ENCODE measurements around the gene OR2Z1. TPM values are rescaled to one million over a fixed set of nuclear protein-coding genes. Genes with fewer than 3 reads are reported as not detected.

OR2Z1 gene
- polyA plus RNA-seq, 2 of the 4 experiments (the other 2 are of a cell fraction), result not detected

GRCh38 chr19:8702350-8702749 is 19.1 kb upstream of the OR2Z1 start:
- no peak for ATAC-seq
- Histone ChIP-seq H3K4me3 (no peak overlapping the region), H3K4me1 (no peaks in the 10 kb centered on the region), H3K9me3 (no peaks in the 10 kb centered on the region), H3K27ac (no peak overlapping the region), H3K4me2 (no peak overlapping the region)
- CTCF ChIA-PET, result interaction anchor here (0.9 to 1.4 kb wide), 2 partner anchors 8 to 121 kb away, joined by 3 to 4 read pairs; no protein-coding TSS in a partner anchor
- TF ChIP-seq RAD21 (conservative IDR thresholded peaks at IDR 0.05 in 1 of 2, IDR thresholded peaks at IDR 0.05 in 1 of 2), result no peak
- TF ChIP-seq HOXB13 (CRISPR knock-in tag; IDR thresholded peaks at IDR 0.05; ENCODE audit: low read depth), result no peak
- TF ChIP-seq BCL3 (IDR thresholded peaks at IDR 0.05), result no peak
- TF ChIP-seq JUNB (IDR thresholded peaks at IDR 0.05), result no peak
- TF ChIP-seq NR3C1 (IDR thresholded peaks at IDR 0.05), result no peak
- TF ChIP-seq ESRRA (IDR thresholded peaks at IDR 0.05; ENCODE audit: borderline replicate concordance, low read length), result no peak
- TF ChIP-seq CHD2 (IDR thresholded peaks at IDR 0.05; ENCODE audit: low read length, partially characterized antibody), result no peak
- no peak for TF ChIP-seq MYC (IDR thresholded peaks at IDR 0.05; ENCODE audit: borderline replicate concordance, low read length)
- TF ChIP-seq SREBF2 (IDR thresholded peaks at IDR 0.05), result no peak
- no peak for TF ChIP-seq KDM1A (IDR thresholded peaks at IDR 0.05; ENCODE audit: low read depth)
- TF ChIP-seq ZFP36 (IDR thresholded peaks at IDR 0.05; ENCODE audit: borderline replicate concordance, partially characterized antibody), result no peak
- no peak for TF ChIP-seq MAX (IDR thresholded peaks at IDR 0.05)
- TF ChIP-seq CBX8 (IDR thresholded peaks at IDR 0.05), result no peak
- TF ChIP-seq USF2 (IDR thresholded peaks at IDR 0.05), result no peak
- no peak for TF ChIP-seq EP300 (IDR thresholded peaks at IDR 0.05)
- TF ChIP-seq GATA3 (IDR thresholded peaks at IDR 0.05; ENCODE audit: borderline replicate concordance), result no peak
- WGBS (ENCODE audit: missing lambda C conversion rate), result 27% methylated on average over 1 of the region's 5 CpGs
- POLR2A ChIA-PET, result no interaction called here
- DNase-seq (ENCODE audit: low read depth in 1 of 2, low spot score in 1 of 2), result no peak
- no peak for FAIRE-seq

- ATAC-seq (no peak), DNase-seq (ENCODE audit: low read depth in 1 of 2, low spot score in 1 of 2) (no peak), FAIRE-seq (no peak)
- ChIA-PET CTCF (interaction anchor here (0.9 kb wide), 1 partner anchor 9 kb away, joined by 4 read pairs; no protein-coding TSS in a partner anchor), POLR2A (no interaction called here)
- no peak overlapping the region for H3K27ac ChIP-seq
- 44% methylated on average over 7 of the region's 7 CpGs for WGBS (ENCODE audit: missing lambda C conversion rate)
- no peak overlapping the region for H3K4me2 ChIP-seq
- H3K4me1 ChIP-seq, result no peaks in the 10 kb centered on the region
- H3K9me3 ChIP-seq, result no peaks in the 10 kb centered on the region
- TF ChIP-seq HMGXB4 (CRISPR knock-in tag; IDR thresholded peaks at IDR 0.05; ENCODE audit: borderline replicate concordance), result no peak
- TF ChIP-seq KDM1A (IDR thresholded peaks at IDR 0.05; ENCODE audit: low read depth), result no peak
- no peak for TF ChIP-seq CTCF (IDR thresholded peaks at IDR 0.05)
- TF ChIP-seq PHF8 (IDR thresholded peaks at IDR 0.05; ENCODE audit: borderline replicate concordance, low read depth), result no peak
- TF ChIP-seq ELK1 (IDR thresholded peaks at IDR 0.05; ENCODE audit: low read depth, low read length), result no peak
- TF ChIP-seq KDM5A (IDR thresholded peaks at IDR 0.05), result no peak
- no peak for TF ChIP-seq HOXB13 (CRISPR knock-in tag; IDR thresholded peaks at IDR 0.05; ENCODE audit: low read depth)
- no peak for TF ChIP-seq REST (IDR thresholded peaks at IDR 0.05)
- TF ChIP-seq POLR2AphosphoS2 (conservative IDR thresholded peaks at IDR 0.05; ENCODE audit: low read length), result no peak
- no peak for TF ChIP-seq NFE2L2 (conservative IDR thresholded peaks at IDR 0.05; ENCODE audit: low read length)
- TF ChIP-seq USF2 (IDR thresholded peaks at IDR 0.05), result no peak
- no peak for TF ChIP-seq ZSCAN20 (CRISPR knock-in tag; IDR thresholded peaks at IDR 0.05)
- TF ChIP-seq CBX8 (IDR thresholded peaks at IDR 0.05), result no peak
- no peak overlapping the region for H3K4me3 ChIP-seq
These were observed 18.2 kb upstream of the OR2Z1 start for GRCh38 chr19:8703223-8703622.

Measured in A549 (cell line).